Heart right ventricle (tissue), 16 donors: ENCODE results near the gene IRF3. TPM values are rescaled to one million over a fixed set of nuclear protein-coding genes. Genes with fewer than 3 reads are reported as not detected.
A peak's percentile ranks its signal among the peaks of the same experiment; 100 is the strongest.

ENCODE experiments used
- ATAC-seq, 8 donors: fragments of 200-7000 bp; cut with Tn5 transposase; one replicate each; pipeline ENCODE4 v1.9.1; 2020; ENCODE audit warnings: mild to moderate bottlenecking in 8 of 8, moderate library complexity in 8 of 8, moderate number of reproducible peaks in 1 of 8
- DNase-seq, 2 donors: peaks; one replicate each; pipeline ENCODE4 v3.0.0-alpha.2; 2020
- H3K27ac ChIP-seq, 10 donors: fragments of 200-600 bp; sonication (generic) in 2 of 10; one replicate each; pipeline versions ENCODE4 v1.5.0 to v1.8.0; 2020 to 2022; ENCODE audit warnings: mild to moderate bottlenecking in 3 of 10
- H3K27me3 ChIP-seq, 7 donors: fragments of 200-600 bp; one replicate each; pipeline ENCODE4 v1.8.0; 2021 to 2022; ENCODE audit warnings: mild to moderate bottlenecking in 2 of 7
- H3K36me3 ChIP-seq, 9 donors: fragments of 200-600 bp; sonication (generic) in 1 of 9; one replicate each; pipeline versions ENCODE4 v1.5.0 to v1.8.0; 2020 to 2022; ENCODE audit warnings: mild to moderate bottlenecking in 2 of 9
- H3K4me1 ChIP-seq, 9 donors: fragments of 200-600 bp; sonication (generic) in 1 of 9; one replicate each; pipeline versions ENCODE4 v1.5.0 to v1.8.0; 2020 to 2022; ENCODE audit warnings: mild to moderate bottlenecking in 4 of 9
- H3K4me3 ChIP-seq, 10 donors: fragments of 200-600 bp; sonication (generic) in 2 of 10; one replicate each; pipeline versions ENCODE4 v1.5.0 to v1.8.0; 2020 to 2022; ENCODE audit warnings: mild to moderate bottlenecking in 7 of 10, moderate library complexity in 2 of 10
- H3K9me3 ChIP-seq, 11 donors: fragments of 200-600 bp in 10 of 11; sonication (generic) in 2 of 11; one replicate each; pipeline versions ENCODE4 v1.5.0 to v1.8.0; 2013 to 2022; ENCODE audit warnings: mild to moderate bottlenecking in 2 of 11, control low read depth in 1 of 11, moderate library complexity in 1 of 11
- CTCF ChIP-seq, 9 donors: fragments of 200-600 bp; sonication (generic) in 2 of 9; IDR thresholded peaks; one replicate each; pipeline versions ENCODE4 v1.5.0 to v1.8.0; 2021 to 2022; ENCODE audit warnings: antibody characterized with exemption in 9 of 9, mild to moderate bottlenecking in 5 of 9, moderate library complexity in 1 of 9
- WGBS, 2 donors: extraction: QIAGEN DNeasy Blood & Tissue Kit; methylation state at CpG; one replicate each; pipeline ENCODE4 v1.1.7; 2013; ENCODE audit warnings: inconsistent platforms in 1 of 2; 5-methylcytosine and 5-hydroxymethylcytosine counted together
- intact Hi-C, 10 donors: fragments of 100-400 bp; cut with DNase I; formaldehyde crosslinking; loops; one replicate each; pipeline versions ENCODE4 v1.11.1 to v1.14.2; 2022
- polyA plus RNA-seq, 2 donors: library from polyadenylated mRNA; stranded (reverse); fragments of 200-250 nt; gene quantifications; one replicate each; pipeline ENCODE4 v1.2.3, GENCODE V29; 2013
- total RNA-seq, 10 donors: library from RNA; stranded (reverse); fragmentation: NEBNext Ultra II Directional in 3 of 10; extraction: Animal tissue kit (Norgen Biotek cat#: 25700) in 3 of 10; gene quantifications; one replicate each; pipeline versions ENCODE4 v1.2.1 to v1.2.4, GENCODE V29; 2021 to 2023
- donor health status: Arrhythmogenic right ventricular cardiomyopathy.
- donor health status: ischemic (EF 13 %, LVEDD 7.1; RV severe dilation, severe dysfunction).
- donor health status: healthy with polysubstance abuse.
- donor health status: DM: no; HTN: yes; CAD: no.
- donor health status: DM: no; HTN: no; CAD: no.
- donor health status: ischemic (EF 25% LVEDD 6.9; RV normal size, moderate dysfunction).
- donor health status: ischemic (EF 25% LVEDD 5.7; RV mildly dilated, moderate dysfunction).
- donor health status: healthy.
- donor health status: DM: yes; HTN: yes; CAD: no.
- donor health status: Ischemic cardiomyopathy.
- donor health status: ischemic (EF 35%, LVEDD 5.7; RV mildly dilated, moderate dysfunction).
- donor health status: nonischemic (EF 11% LVEDD 7.7; RV severe dilation, severe dysfunction).
- donor health status: DM: yes; HTN: yes; CAD: no.
- donor health status: PGD.
- donor health status: ischemic (EF 29% LVEDD 5.4; RV normal size, mild dysfunction).
- donor health status: nonischemic (EF 23%, LVEDD 6.1; RV moderate dilation, normal function).

The IRF3 gene
- total and polyA plus RNA-seq, 12 donors: 22.3 to 84.2 (median 25.4) TPM

DNA sequence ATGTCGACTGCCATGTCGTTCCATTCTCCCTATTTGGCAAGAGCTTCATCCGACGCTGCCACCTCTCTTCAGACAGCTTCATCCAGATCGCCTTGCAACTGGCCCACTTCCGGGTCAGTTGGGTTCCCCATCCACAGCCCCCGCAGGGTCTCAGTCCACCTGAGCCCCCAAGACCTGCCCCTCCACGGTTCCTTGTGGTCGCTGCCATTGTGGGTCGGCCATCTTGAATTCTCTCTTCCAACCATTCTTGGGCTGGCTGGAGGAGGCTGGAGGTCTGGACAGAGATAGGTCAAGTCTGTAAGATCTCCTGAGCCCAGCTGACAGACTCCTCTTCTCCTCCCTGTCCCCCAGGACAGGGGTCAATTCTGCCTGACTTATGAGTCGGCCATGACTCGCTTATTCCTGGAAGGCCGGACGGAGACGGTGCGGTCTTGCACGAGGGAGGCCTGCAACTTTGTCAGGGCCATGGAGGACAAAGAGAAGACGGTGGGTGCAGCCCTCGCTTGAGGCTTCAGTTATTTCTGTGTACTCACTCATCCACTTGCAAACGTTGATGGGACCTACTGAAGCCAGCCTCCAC lies 44.8 kb upstream of the IRF3 start:
- no peak for DNase-seq
- H3K9me3 ChIP-seq: no peaks in the 10 kb centered on the region
- TF ChIP-seq CTCF (IDR thresholded peaks at IDR 0.05): no peak
- H3K4me1 ChIP-seq: no peaks in the 10 kb centered on the region
- intact Hi-C loops: no loop called here
- WGBS, 2 donors: 93% methylated on average over 20 of the region's 20 CpGs
- H3K36me3 ChIP-seq: peaks cover 0 to 4% (median 0%) of the 10 kb centered on the region in 9 donors
- ATAC-seq: no peak
- H3K4me3 ChIP-seq: no peak overlapping the region
- no peaks in the 10 kb centered on the region for H3K27me3 ChIP-seq
- H3K27ac ChIP-seq: no peak overlapping the region

GRCh38 chr19:49705919-49706318 lies 40.3 kb upstream of the IRF3 start:
- intact Hi-C loops: no loop called here
- Histone ChIP-seq H3K27ac (no peak overlapping the region), H3K27me3 (peaks cover 0 to 6% (median 4%) of the 10 kb centered on the region in 7 donors), H3K4me3 (no peak overlapping the region), H3K9me3 (no peaks in the 10 kb centered on the region), H3K4me1 (no peaks in the 10 kb centered on the region), H3K36me3 (peaks cover 0 to 4% (median 0%) of the 10 kb centered on the region in 9 donors)
- WGBS, 2 donors: 94% methylated on average over 16 of the region's 16 CpGs
- DNase-seq (no peak), ATAC-seq (peak in 1 of 8 donors; percentile 8)
- no peak for TF ChIP-seq CTCF (IDR thresholded peaks at IDR 0.05)

- no peak for TF ChIP-seq CTCF (IDR thresholded peaks at IDR 0.05)
- ATAC-seq: no peak
- no peak overlapping the region for H3K27ac ChIP-seq
Observed at GRCh38 chr19:49704888-49705642, 39.4 kb upstream of the IRF3 start.

GRCh38 chr19:49701271-49701786 lies 35.7 kb upstream of the IRF3 start:
- no peaks in the 10 kb centered on the region for H3K36me3 ChIP-seq
- DNase-seq (no peak), ATAC-seq (peak in 1 of 8 donors; percentile 33)
- no peaks in the 10 kb centered on the region for H3K9me3 ChIP-seq
- WGBS, 2 donors: 47 to 54% methylated on average over 40 of the region's 40 CpGs
- H3K27me3 ChIP-seq: peaks cover 0 to 6% (median 4%) of the 10 kb centered on the region in 7 donors
- no peaks in the 10 kb centered on the region for H3K4me1 ChIP-seq
- no peak for TF ChIP-seq CTCF (IDR thresholded peaks at IDR 0.05)
- H3K27ac ChIP-seq: no peak overlapping the region
- no peak overlapping the region for H3K4me3 ChIP-seq
- intact Hi-C loops: no loop called here

More at GRCh38 chr19:49704888-49705642, 39.4 kb upstream of the IRF3 start:
- DNase-seq: no peak
- Histone ChIP-seq H3K9me3 (no peaks in the 10 kb centered on the region), H3K27me3 (peaks cover 0 to 6% (median 4%) of the 10 kb centered on the region in 7 donors), H3K4me1 (no peaks in the 10 kb centered on the region), H3K4me3 (no peak overlapping the region), H3K36me3 (no peaks in the 10 kb centered on the region)
- WGBS, 2 donors: 91% methylated on average over 22 of the region's 22 CpGs
- intact Hi-C loops: no loop called here
